H9 (cell line): Measurements from ENCODE around the gene SEMA3F. TPM values are rescaled to one million over a fixed set of nuclear protein-coding genes. Genes with fewer than 3 reads are reported as not detected.
"Not testable (repeated sequence)": the region's sequence is repeated elsewhere in the genome, so short reads cannot be mapped to it uniquely, and the experiment has no call there.

ENCODE experiments used
- DNase-seq: peaks from one replicate; pipeline ENCODE4 v3.0.0-alpha.2; 2017
- H2AFZ ChIP-seq: one replicate; pipeline ENCODE4 v1.6.1; 2013; ENCODE audit warnings: mild to moderate bottlenecking, low read length, control low read depth, moderate library complexity
- H2AK5ac ChIP-seq: 2 replicates; pipeline ENCODE4 v1.6.1; 2013; ENCODE audit warnings: low read length, control low read depth, mixed read lengths; ENCODE audit not compliant: insufficient read length
- H2BK120ac ChIP-seq: one replicate; pipeline ENCODE4 v1.6.1; 2013; ENCODE audit warnings: low read depth, mild to moderate bottlenecking, low read length, control low read depth, inconsistent platforms; ENCODE audit not compliant: poor library complexity, severe bottlenecking
- H2BK12ac ChIP-seq: 2 replicates; pipeline ENCODE4 v1.6.1; 2013; ENCODE audit warnings: low read length, control low read depth, mixed read lengths, low read depth; ENCODE audit not compliant: insufficient read length
- H2BK15ac ChIP-seq: 2 replicates; pipeline ENCODE4 v1.6.1; 2013; ENCODE audit warnings: low read depth, low read length, control low read depth
- H2BK20ac ChIP-seq: one replicate; pipeline ENCODE4 v1.6.1; 2013; ENCODE audit warnings: low read depth, mild to moderate bottlenecking, low read length, control low read depth, inconsistent platforms; ENCODE audit not compliant: poor library complexity, severe bottlenecking
- H2BK5ac ChIP-seq: 2 replicates; pipeline ENCODE4 v1.6.1; 2013; ENCODE audit warnings: low read length, control low read depth, mixed read lengths; ENCODE audit not compliant: insufficient read length
- H3K14ac ChIP-seq: 2 replicates; pipeline ENCODE4 v1.6.1; 2013; ENCODE audit warnings: low read length, control low read depth; ENCODE audit not compliant: insufficient read depth
- H3K18ac ChIP-seq: 2 replicates; pipeline ENCODE4 v1.6.1; 2013; ENCODE audit warnings: low read depth, mild to moderate bottlenecking, mixed read lengths, low read length, control low read depth; ENCODE audit not compliant: insufficient read length
- H3K23ac ChIP-seq: 2 replicates; pipeline ENCODE4 v1.6.1; 2013; ENCODE audit warnings: low read length, control low read depth, mixed read lengths, low read depth; ENCODE audit not compliant: insufficient read length
- H3K23me2 ChIP-seq: 2 replicates; pipeline ENCODE4 v1.6.1; 2013; ENCODE audit warnings: low read depth, mild to moderate bottlenecking, mixed read lengths, low read length, control low read depth; ENCODE audit not compliant: insufficient read length, poor library complexity, severe bottlenecking
- H3K27ac ChIP-seq: 2 replicates; pipeline ENCODE4 v1.5.1; 2013; ENCODE audit warnings: low read length, control low read depth, mixed read lengths, low read depth; ENCODE audit not compliant: insufficient read length
- H3K27me3 ChIP-seq: 2 replicates; pipeline ENCODE4 v1.6.1; 2013; ENCODE audit warnings: low read length, control low read depth, inconsistent platforms; ENCODE audit not compliant: insufficient read depth
- H3K4ac ChIP-seq: 2 replicates; pipeline ENCODE4 v1.6.1; 2013; ENCODE audit warnings: low read depth, mild to moderate bottlenecking, control low read depth, inconsistent platforms, low read length, moderate library complexity
- H3K4me1 ChIP-seq: 2 replicates; pipeline ENCODE4 v1.6.1; 2013; ENCODE audit warnings: low read length, control low read depth, inconsistent platforms; ENCODE audit not compliant: insufficient read depth
- H3K4me2 ChIP-seq: 2 replicates; pipeline ENCODE4 v1.6.1; 2013; ENCODE audit warnings: low read length, control low read depth, mixed read lengths; ENCODE audit not compliant: insufficient read length, insufficient read depth
- H3K56ac ChIP-seq: 2 replicates; pipeline ENCODE4 v1.6.1; 2013; ENCODE audit warnings: low read depth, mild to moderate bottlenecking, mixed read lengths, low read length, control low read depth; ENCODE audit not compliant: insufficient read length
- H3K79me1 ChIP-seq: 2 replicates; pipeline ENCODE4 v1.6.1; 2013; ENCODE audit warnings: low read depth, mild to moderate bottlenecking, moderate library complexity, low read length, control low read depth, inconsistent platforms; ENCODE audit not compliant: insufficient read depth, poor library complexity, severe bottlenecking
- H3K79me2 ChIP-seq: 2 replicates; pipeline ENCODE4 v1.6.1; 2013; ENCODE audit warnings: low read length, control low read depth, inconsistent platforms; ENCODE audit not compliant: insufficient read depth
- H3K9ac ChIP-seq: 2 replicates; pipeline ENCODE4 v1.6.1; 2013; ENCODE audit warnings: low read length, control low read depth, mixed read lengths; ENCODE audit not compliant: insufficient read length; ENCODE audit errors: extremely low read depth
- H3K9me3 ChIP-seq: one replicate; pipeline ENCODE4 v1.6.1; 2013; ENCODE audit warnings: low read depth, low read length, inconsistent platforms; ENCODE audit not compliant: control insufficient read depth
- H3T11ph ChIP-seq: one replicate; pipeline ENCODE4 v1.6.1; 2013; ENCODE audit warnings: mild to moderate bottlenecking, low read length, control low read depth, inconsistent platforms
- H4K20me1 ChIP-seq: one replicate; pipeline ENCODE4 v1.6.1; 2013; ENCODE audit not compliant: control insufficient read depth, insufficient read length, insufficient read depth
- H4K5ac ChIP-seq: 2 replicates; pipeline ENCODE4 v1.6.1; 2013; ENCODE audit warnings: low read depth, mild to moderate bottlenecking, mixed read lengths, low read length, control low read depth; ENCODE audit not compliant: insufficient read length
- H4K8ac ChIP-seq: replicated peaks from 2 replicates; pipeline ENCODE4 v1.6.1; 2013; ENCODE audit warnings: low read length, control low read depth, mixed read lengths, low read depth; ENCODE audit not compliant: insufficient read length
- H4K91ac ChIP-seq: 2 replicates; pipeline ENCODE4 v1.6.1; 2013; ENCODE audit warnings: low read depth, mild to moderate bottlenecking, moderate library complexity, mixed read lengths, low read length, control low read depth; ENCODE audit not compliant: insufficient read length
- H3K27ac Mint-ChIP-seq, 3 experiments: 2 replicates in 2 of 3; 3 replicates in 1 of 3; pipeline ENCODE4 v1.8.0; 2020 to 2021; ENCODE audit warnings: mixed read lengths in 3 of 3, mild to moderate bottlenecking in 1 of 3, moderate library complexity in 1 of 3
- H3K27me3 Mint-ChIP-seq: 2 replicates; pipeline ENCODE4 v1.8.0; 2021; ENCODE audit warnings: low read depth, mild to moderate bottlenecking, moderate library complexity, mixed read lengths
- H3K36me3 Mint-ChIP-seq, 3 experiments: 2 replicates in 2 of 3; 3 replicates in 1 of 3; pipeline ENCODE4 v1.8.0; 2020 to 2021; ENCODE audit warnings: low read depth in 3 of 3, mixed read lengths in 3 of 3; ENCODE audit not compliant: insufficient read depth in 1 of 3
- H3K4me1 Mint-ChIP-seq, 2 experiments: 2 replicates each; pipeline ENCODE4 v1.8.0; 2020; ENCODE audit warnings: mixed read lengths in 2 of 2
- H3K4me3 Mint-ChIP-seq, 2 experiments: 2 replicates in 1 of 2; 3 replicates in 1 of 2; pipeline ENCODE4 v1.8.0; 2020 to 2021; ENCODE audit warnings: mild to moderate bottlenecking in 2 of 2, mixed read lengths in 2 of 2, moderate library complexity in 1 of 2
- H3K9me3 Mint-ChIP-seq, 2 experiments: 2 replicates in 1 of 2; 3 replicates in 1 of 2; pipeline ENCODE4 v1.8.0; 2020; ENCODE audit warnings: mild to moderate bottlenecking in 2 of 2, mixed read lengths in 2 of 2, moderate library complexity in 1 of 2
- CTCF ChIP-seq: fragments of 200-600 bp; sonication (generic); conservative IDR thresholded peaks from 3 replicates; pipeline ENCODE4 v1.8.0; 2021; ENCODE audit warnings: antibody characterized with exemption, mild to moderate bottlenecking
- WGBS: extraction: QIAGEN DNeasy Blood & Tissue Kit; methylation state at CpG from one replicate; pipeline ENCODE4 v1.1.7; 2013; ENCODE audit warnings: missing lambda C conversion rate, low lambda C conversion rate, mixed read lengths; ENCODE audit not compliant: insufficient read length; ENCODE audit errors: extremely low coverage; 5-methylcytosine and 5-hydroxymethylcytosine counted together
- total RNA-seq: library from RNA; stranded (reverse); gene quantifications from 2 replicates; pipeline ENCODE4 v1.2.1, GENCODE V29; 2021

The SEMA3F gene
- total RNA-seq, 1 experiment from 2014 or later = 14.3 TPM

DNA sequence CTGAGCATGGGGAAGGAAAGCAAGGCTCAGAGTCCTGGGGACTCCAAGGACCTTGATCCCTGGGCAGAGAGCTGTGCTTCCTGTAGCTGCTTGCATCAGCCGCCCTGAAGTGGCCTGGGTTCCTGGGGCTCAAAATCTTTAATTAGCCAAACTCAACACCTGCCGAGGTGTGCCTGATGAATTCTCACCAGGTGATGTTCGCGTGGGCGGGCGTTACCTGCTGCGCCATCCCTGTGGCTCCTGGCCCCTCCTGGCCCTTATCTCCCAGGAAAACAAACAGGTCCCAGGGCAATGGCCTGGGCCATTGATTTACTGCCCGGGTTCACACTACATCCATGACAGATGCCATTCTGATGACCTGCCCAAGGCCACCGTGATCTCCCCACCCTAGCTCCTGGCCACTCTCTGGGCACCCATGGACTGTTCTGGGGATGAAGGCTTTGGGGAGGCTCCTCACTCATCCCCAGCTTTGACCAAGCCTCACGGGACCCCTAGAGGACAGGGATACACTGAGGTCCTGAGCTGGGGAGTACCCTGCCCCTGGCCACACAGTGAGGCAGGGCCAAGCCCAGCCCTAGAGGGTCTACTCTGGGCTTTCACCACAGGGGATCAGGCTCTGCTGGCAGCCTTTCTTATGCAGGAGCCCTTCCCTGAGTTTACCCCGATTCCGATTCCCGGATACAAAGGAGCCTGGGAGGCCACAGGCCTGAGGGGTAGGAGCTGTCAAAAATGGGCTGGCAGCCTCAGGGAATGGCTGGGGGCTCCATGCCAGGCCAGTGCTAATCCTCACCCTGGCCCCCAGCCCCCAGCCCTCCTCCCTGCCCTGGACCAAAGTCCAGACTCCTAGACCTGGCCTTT, 55.6 kb downstream of the SEMA3F start:
- H3K4me1 Mint-ChIP-seq = peaks cover 25 to 30% of the 10 kb centered on the region in 2 experiments
- H3K27ac ChIP-seq = no peak overlapping the region

DNA sequence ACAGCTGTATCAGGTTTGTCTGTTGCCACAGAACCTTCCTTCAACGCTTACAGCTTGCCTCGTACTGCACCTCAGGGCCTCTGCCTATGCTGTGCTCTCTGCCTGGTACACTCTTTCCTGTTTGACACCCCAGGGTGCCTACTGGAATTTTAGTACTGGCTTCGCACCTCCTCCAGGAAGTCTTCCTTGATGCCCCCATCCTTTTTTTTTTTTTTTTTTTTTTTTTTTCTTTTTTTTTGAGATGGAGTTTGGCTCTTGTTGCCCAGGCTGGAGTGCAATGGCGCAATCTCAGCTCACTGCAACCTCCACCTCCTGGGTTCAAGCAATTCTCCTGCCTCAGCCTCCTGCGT, 56.2 kb downstream of the SEMA3F start:
- H2BK20ac ChIP-seq, H2AFZ ChIP-seq, H3K79me1 ChIP-seq, H3K23ac ChIP-seq, H3K79me2 ChIP-seq, H2BK5ac ChIP-seq, H2BK120ac ChIP-seq, H4K5ac ChIP-seq, H3K9me3 Mint-ChIP-seq, H3K14ac ChIP-seq, H4K20me1 ChIP-seq, H3K27ac Mint-ChIP-seq, H3K36me3 Mint-ChIP-seq, H3T11ph ChIP-seq, H3K56ac ChIP-seq, H2BK12ac ChIP-seq, H2AK5ac ChIP-seq, DNase-seq, H3K27me3 ChIP-seq, H3K27ac ChIP-seq, H3K9ac ChIP-seq, H2BK15ac ChIP-seq, H3K4me2 ChIP-seq, H3K18ac ChIP-seq, H3K23me2 ChIP-seq, H3K4ac ChIP-seq, H3K4me1 ChIP-seq, H4K91ac ChIP-seq, H3K9me3 ChIP-seq, H4K8ac ChIP-seq: not testable (repeated sequence)
- peaks cover 25 to 29% of the 10 kb centered on the region in 2 experiments for H3K4me1 Mint-ChIP-seq
- peaks cover 24% of the 10 kb centered on the region for H3K27me3 Mint-ChIP-seq
- WGBS = no CpG with 5 or more reads among the region's 5 CpGs
- peak overlapping the region in 1 of 2 experiments; percentile 53; a peak in 1 of 5 replicates for H3K4me3 Mint-ChIP-seq

More for the DNA sequence above, 55.6 kb downstream of the SEMA3F start:
- H3K9me3 Mint-ChIP-seq = no peaks in the 10 kb centered on the region; a peak in 1 of 5 replicates
- Histone ChIP-seq H2BK120ac (no peak overlapping the region), H2BK20ac (no peak overlapping the region), H2BK12ac (no peak overlapping the region), H4K5ac (no peak overlapping the region), H3K14ac (0 out of 2 replicates have a peak overlapping the region, but pooled peaks have one; percentile 4), H3K27me3 (peaks cover 7% of the 10 kb centered on the region; the same call in 1 of the 2 replicates), H3K9ac (no peak overlapping the region), H3K23me2 (peaks cover 1% of the 10 kb centered on the region), H3K4me1 (no peaks in the 10 kb centered on the region), H2AK5ac (no peak overlapping the region), H4K8ac (no peak overlapping the region), H3K4ac (no peak overlapping the region), H3K18ac (no peak overlapping the region), H2AFZ (no peak overlapping the region), H3K79me1 (no peaks in the 10 kb centered on the region), H2BK15ac (no peak overlapping the region), H3K9me3 (no peaks in the 10 kb centered on the region), H3T11ph (no peak overlapping the region), H4K91ac (no peak overlapping the region), H3K4me2 (no peak overlapping the region), H2BK5ac (no peak overlapping the region), H3K56ac (no peak overlapping the region), H4K20me1 (peaks cover 3% of the 10 kb centered on the region), H3K79me2 (no peaks in the 10 kb centered on the region), H3K23ac (no peak overlapping the region)
- peak overlapping the region in 2 of 3 experiments; percentile 44 to 61; a peak in 2 of 7 replicates for H3K27ac Mint-ChIP-seq
- H3K27me3 Mint-ChIP-seq = peaks cover 30% of the 10 kb centered on the region
- peak; percentile 63 for DNase-seq
- WGBS = no CpG with 5 or more reads among the region's 13 CpGs
- no peaks in the 10 kb centered on the region for H3K36me3 Mint-ChIP-seq
- TF ChIP-seq CTCF = no peak
- H3K4me3 Mint-ChIP-seq = peak overlapping the region in 1 of 2 experiments; percentile 21; a peak in 3 of 5 replicates
